K562 (cell line): ENCODE measurements around the gene LRRC27. TPM values are rescaled to one million over a fixed set of nuclear protein-coding genes. Genes with fewer than 3 reads are reported as not detected.

Experiments used
- KDM1A ChIP-seq, 2 experiments: fragments of 450-650 bp; IDR thresholded peaks; 2 replicates each; pipeline ENCODE4 v1.6.1; 2016; ENCODE audit warnings: mild to moderate bottlenecking in 2 of 2
- RAD21 ChIP-seq, 2 experiments: fragments of 250-450 bp in 1 of 2; fragments of 450-650 bp in 1 of 2; sonication (Bioruptor Pico) in 1 of 2; formaldehyde crosslinking in 1 of 2; IDR thresholded peaks in 1 of 2; conservative IDR thresholded peaks in 1 of 2; 2 replicates each; pipeline versions ENCODE4 v1.4.0 to v1.8.0; 2020 to 2022; ENCODE audit warnings: mild to moderate bottlenecking in 2 of 2, moderate library complexity in 1 of 2
- REST ChIP-seq, 2 experiments: fragments of 450-650 bp; formaldehyde crosslinking in 1 of 2; IDR thresholded peaks; 2 replicates each; pipeline versions ENCODE4 v1.4.0 to v1.6.1; 2014 to 2020; ENCODE audit warnings: mild to moderate bottlenecking in 2 of 2, borderline replicate concordance in 1 of 2, low read depth in 1 of 2
- ZNF507 ChIP-seq: conservative IDR thresholded peaks from 2 replicates; pipeline ENCODE4 v1.6.1; 2017; ENCODE audit warnings: missing genetic modification characterization, missing compliant biosample characterization
- ZNF77 ChIP-seq: fragments of 250-450 bp; sonication (Bioruptor Pico); IDR thresholded peaks from 2 replicates; pipeline ENCODE4 v1.5.0; 2020
- polyA plus RNA-seq, 8 experiments: library from polyadenylated mRNA; depleted of rRNA in 4 of 8; stranded (reverse) in 5 of 8; unstranded in 3 of 8; fragments of >200 nt; fragmentation: Nextera tagmentation in 2 of 8; fragmentation: Illumina TruSeq in 1 of 8; extraction: Ambion mirVana in 2 of 8; extraction: Trizol in 1 of 8; gene quantifications; 2 replicates each; pipeline versions ENCODE4 v1.2.1 to v1.2.3, GENCODE V29; 2011 to 2014; ENCODE audit warnings: inconsistent platforms in 1 of 8, missing spikeins in 1 of 8
- total RNA-seq, 7 experiments: library from RNA; depleted of rRNA in 6 of 7; stranded (reverse); fragments of >200 nt in 6 of 7; fragmentation: Illumina TruSeq in 2 of 7; extraction: Trizol in 2 of 7; gene quantifications; 2 replicates each; pipeline versions ENCODE4 v1.2.1 to v1.2.3, GENCODE V29; 2011 to 2021; ENCODE audit warnings: low replicate concordance in 1 of 7
- TF ChIP-seq, protein P1 (sequence below): sonication (generic); formaldehyde crosslinking; IDR thresholded peaks from 2 replicates; pipeline ENCODE4 v1.8.0; 2023; ENCODE audit warnings: missing genetic modification reagents, mild to moderate bottlenecking, borderline replicate concordance

The LRRC27 gene
- total and polyA plus RNA-seq, 9 of the 15 experiments (the other 6 are each of a cell fraction or from before 2014, with no cell fraction given): 0.10 to 2.7 (median 1.4) TPM

GRCh38 chr10:132387764-132388210 is 55.8 kb downstream of the LRRC27 start (continued):
- TF ChIP-seq, protein P1, sequence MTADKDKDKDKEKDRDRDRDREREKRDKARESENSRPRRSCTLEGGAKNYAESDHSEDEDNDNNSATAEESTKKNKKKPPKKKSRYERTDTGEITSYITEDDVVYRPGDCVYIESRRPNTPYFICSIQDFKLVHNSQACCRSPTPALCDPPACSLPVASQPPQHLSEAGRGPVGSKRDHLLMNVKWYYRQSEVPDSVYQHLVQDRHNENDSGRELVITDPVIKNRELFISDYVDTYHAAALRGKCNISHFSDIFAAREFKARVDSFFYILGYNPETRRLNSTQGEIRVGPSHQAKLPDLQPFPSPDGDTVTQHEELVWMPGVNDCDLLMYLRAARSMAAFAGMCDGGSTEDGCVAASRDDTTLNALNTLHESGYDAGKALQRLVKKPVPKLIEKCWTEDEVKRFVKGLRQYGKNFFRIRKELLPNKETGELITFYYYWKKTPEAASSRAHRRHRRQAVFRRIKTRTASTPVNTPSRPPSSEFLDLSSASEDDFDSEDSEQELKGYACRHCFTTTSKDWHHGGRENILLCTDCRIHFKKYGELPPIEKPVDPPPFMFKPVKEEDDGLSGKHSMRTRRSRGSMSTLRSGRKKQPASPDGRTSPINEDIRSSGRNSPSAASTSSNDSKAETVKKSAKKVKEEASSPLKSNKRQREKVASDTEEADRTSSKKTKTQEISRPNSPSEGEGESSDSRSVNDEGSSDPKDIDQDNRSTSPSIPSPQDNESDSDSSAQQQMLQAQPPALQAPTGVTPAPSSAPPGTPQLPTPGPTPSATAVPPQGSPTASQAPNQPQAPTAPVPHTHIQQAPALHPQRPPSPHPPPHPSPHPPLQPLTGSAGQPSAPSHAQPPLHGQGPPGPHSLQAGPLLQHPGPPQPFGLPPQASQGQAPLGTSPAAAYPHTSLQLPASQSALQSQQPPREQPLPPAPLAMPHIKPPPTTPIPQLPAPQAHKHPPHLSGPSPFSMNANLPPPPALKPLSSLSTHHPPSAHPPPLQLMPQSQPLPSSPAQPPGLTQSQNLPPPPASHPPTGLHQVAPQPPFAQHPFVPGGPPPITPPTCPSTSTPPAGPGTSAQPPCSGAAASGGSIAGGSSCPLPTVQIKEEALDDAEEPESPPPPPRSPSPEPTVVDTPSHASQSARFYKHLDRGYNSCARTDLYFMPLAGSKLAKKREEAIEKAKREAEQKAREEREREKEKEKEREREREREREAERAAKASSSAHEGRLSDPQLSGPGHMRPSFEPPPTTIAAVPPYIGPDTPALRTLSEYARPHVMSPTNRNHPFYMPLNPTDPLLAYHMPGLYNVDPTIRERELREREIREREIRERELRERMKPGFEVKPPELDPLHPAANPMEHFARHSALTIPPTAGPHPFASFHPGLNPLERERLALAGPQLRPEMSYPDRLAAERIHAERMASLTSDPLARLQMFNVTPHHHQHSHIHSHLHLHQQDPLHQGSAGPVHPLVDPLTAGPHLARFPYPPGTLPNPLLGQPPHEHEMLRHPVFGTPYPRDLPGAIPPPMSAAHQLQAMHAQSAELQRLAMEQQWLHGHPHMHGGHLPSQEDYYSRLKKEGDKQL (CRISPR knock-in tag): no peak
- no peak for TF ChIP-seq ZNF507
- TF ChIP-seq RAD21 (CRISPR knock-in tag; conservative IDR thresholded peaks at IDR 0.05 in 1 of 2, IDR thresholded peaks at IDR 0.05 in 1 of 2): peak; percentile 53 to 66; a peak in 3 of 4 replicates
- no peak for TF ChIP-seq KDM1A (IDR thresholded peaks at IDR 0.05)
- TF ChIP-seq ZNF77: no peak
- peak; percentile 53; the same call in 1 of the 2 replicates for TF ChIP-seq REST (IDR thresholded peaks at IDR 0.05; ENCODE audit: borderline replicate concordance)
- TF ChIP-seq REST (CRISPR knock-in tag; IDR thresholded peaks at IDR 0.05; ENCODE audit: low read depth): no peak
